CD4-positive, alpha-beta memory T cell (primary cell): ENCODE data around the gene SORCS2. TPM values are rescaled to one million over a fixed set of nuclear protein-coding genes. Genes with fewer than 3 reads are reported as not detected.

ENCODE experiments used
- CTCF ChIA-PET: fragments of 350-600 bp; sonication (Branson Sonifier 250); formaldehyde crosslinking; loops from one replicate; lab custom pipeline; 2021; ENCODE audit warnings: inconsistent platforms; ENCODE audit not compliant: partially characterized antibody; lab: Charles Lee
- POLR2A ChIA-PET: fragments of 350-600 bp; sonication (Branson Sonifier 250); formaldehyde crosslinking; loops from one replicate; lab custom pipeline; 2021; ENCODE audit not compliant: partially characterized antibody; lab: Charles Lee
- DNase-seq, 5 donors: peaks; one replicate each; pipeline versions ENCODE4 v3.0.0 to v3.0.0-alpha.2; 2020 to 2022; ENCODE audit warnings: mixed read lengths in 1 of 5
- H3K27ac ChIP-seq: one replicate; pipeline ENCODE4 v1.7.0; 2013; ENCODE audit warnings: low read depth, low read length
- H3K27me3 ChIP-seq: 2 replicates; pipeline ENCODE4 v1.7.0; 2013; ENCODE audit warnings: mild to moderate bottlenecking, low read length, moderate library complexity; ENCODE audit not compliant: insufficient read depth
- H3K36me3 ChIP-seq: 2 replicates; pipeline ENCODE4 v1.7.0; 2013; ENCODE audit warnings: mild to moderate bottlenecking, low read length, moderate library complexity; ENCODE audit not compliant: insufficient read depth
- H3K4me1 ChIP-seq: 2 replicates; pipeline ENCODE4 v1.7.0; 2013; ENCODE audit warnings: mild to moderate bottlenecking, low read length, moderate library complexity; ENCODE audit not compliant: insufficient read depth
- H3K4me3 ChIP-seq, 2 donors: one replicate each; pipeline ENCODE4 v1.7.0; 2013; ENCODE audit warnings: low read length in 2 of 2, mild to moderate bottlenecking in 1 of 2
- H3K9me3 ChIP-seq, 2 donors: one replicate each; pipeline ENCODE4 v1.7.0; 2013; ENCODE audit warnings: low read length in 2 of 2, control low read depth in 1 of 2; ENCODE audit not compliant: control insufficient read depth in 1 of 2
- H3K27ac Mint-ChIP-seq, 7 donors: one replicate each; pipeline ENCODE4 v1.8.0; 2020 to 2021; ENCODE audit warnings: mixed read lengths in 7 of 7, mild to moderate bottlenecking in 6 of 7, inconsistent platforms in 3 of 7, moderate library complexity in 3 of 7
- H3K27me3 Mint-ChIP-seq, 2 donors: one replicate each; pipeline ENCODE4 v1.8.0; 2020 to 2021; ENCODE audit warnings: mixed read lengths in 2 of 2
- H3K36me3 Mint-ChIP-seq, 2 donors: one replicate each; pipeline ENCODE4 v1.8.0; 2020 to 2021; ENCODE audit warnings: mixed read lengths in 2 of 2, inconsistent platforms in 1 of 2, mild to moderate bottlenecking in 1 of 2
- H3K4me1 Mint-ChIP-seq, 4 donors: one replicate each; pipeline ENCODE4 v1.8.0; 2020 to 2021; ENCODE audit warnings: mixed read lengths in 4 of 4, mild to moderate bottlenecking in 1 of 4
- H3K4me3 Mint-ChIP-seq, 8 donors: one replicate each; pipeline ENCODE4 v1.8.0; 2020 to 2021; ENCODE audit warnings: mixed read lengths in 8 of 8, mild to moderate bottlenecking in 7 of 8, moderate library complexity in 6 of 8, inconsistent platforms in 3 of 8
- H3K9me3 Mint-ChIP-seq, 8 donors: one replicate each; pipeline ENCODE4 v1.8.0; 2020 to 2021; ENCODE audit warnings: mixed read lengths in 8 of 8, mild to moderate bottlenecking in 5 of 8, inconsistent platforms in 3 of 8, moderate library complexity in 1 of 8
- intact Hi-C: fragments of 100-400 bp; cut with micrococcal nuclease; formaldehyde crosslinking; loops from one replicate; pipeline ENCODE4 v1.15.1; 2023
- polyA plus RNA-seq, 2 donors: library from polyadenylated mRNA; unstranded; fragments of 300-500 nt; fragmentation: Illumina TruSeq; gene quantifications; one replicate each; pipeline ENCODE4 v1.2.3, GENCODE V29; 2021
- total RNA-seq, 2 experiments: library from RNA; stranded (reverse); gene quantifications; one replicate each; pipeline ENCODE4 v1.2.3, GENCODE V29; 2021

Gene SORCS2
- total and polyA plus RNA-seq, 4 experiments from 2014 or later: not detected

- CTCF ChIA-PET: no interaction called here
These were observed 278.3 kb downstream of the SORCS2 start for GRCh38 chr4:7470522-7471128.

GRCh38 chr4:7472442-7473013, 280.2 kb downstream of the SORCS2 start:
- Mint-ChIP-seq H3K4me3 (no peak overlapping the region), H3K27me3 (peaks cover 8 to 25% of the 10 kb centered on the region in 2 donors), H3K9me3 (peaks cover 0 to 3% (median 0%) of the 10 kb centered on the region in 8 donors), H3K4me1 (peaks cover 0 to 2% (median 0%) of the 10 kb centered on the region in 4 donors), H3K27ac (no peak overlapping the region), H3K36me3 (no peaks in the 10 kb centered on the region)
- Histone ChIP-seq H3K36me3 (no peaks in the 10 kb centered on the region), H3K27ac (no peak overlapping the region), H3K9me3 (no peaks in the 10 kb centered on the region), H3K4me3 (no peak overlapping the region), H3K4me1 (no peaks in the 10 kb centered on the region), H3K27me3 (no peaks in the 10 kb centered on the region)
- DNase-seq: no peak
- CTCF ChIA-PET: no interaction called here
- intact Hi-C loops: no loop called here
- POLR2A ChIA-PET: no interaction called here

More at GRCh38 chr4:7470522-7471128, 278.3 kb downstream of the SORCS2 start:
- Histone ChIP-seq H3K9me3 (no peaks in the 10 kb centered on the region), H3K4me3 (no peak overlapping the region), H3K4me1 (no peaks in the 10 kb centered on the region), H3K36me3 (no peaks in the 10 kb centered on the region), H3K27ac (no peak overlapping the region), H3K27me3 (no peaks in the 10 kb centered on the region)
- H3K9me3 Mint-ChIP-seq: peaks cover 0 to 3% (median 0%) of the 10 kb centered on the region in 8 donors
- intact Hi-C loops: no loop called here
- no peak overlapping the region for H3K4me3 Mint-ChIP-seq
- H3K27ac Mint-ChIP-seq: no peak overlapping the region
- H3K36me3 Mint-ChIP-seq: no peaks in the 10 kb centered on the region
- peaks cover 0 to 2% (median 0%) of the 10 kb centered on the region in 4 donors for H3K4me1 Mint-ChIP-seq
- no peak for DNase-seq
- POLR2A ChIA-PET: no interaction called here
- peaks cover 8 to 21% of the 10 kb centered on the region in 2 donors for H3K27me3 Mint-ChIP-seq

GRCh38 chr4:7473081-7473480, 280.7 kb downstream of the SORCS2 start:
- Mint-ChIP-seq H3K27me3 (peaks cover 8 to 23% of the 10 kb centered on the region in 2 donors), H3K4me3 (no peak overlapping the region), H3K27ac (no peak overlapping the region), H3K9me3 (peaks cover 0 to 1% (median 0%) of the 10 kb centered on the region in 8 donors), H3K36me3 (no peaks in the 10 kb centered on the region), H3K4me1 (peaks cover 0 to 2% (median 0%) of the 10 kb centered on the region in 4 donors)
- CTCF ChIA-PET: no interaction called here
- intact Hi-C loops: no loop called here
- H3K27me3 ChIP-seq: no peaks in the 10 kb centered on the region
- H3K9me3 ChIP-seq: no peaks in the 10 kb centered on the region
- H3K36me3 ChIP-seq: no peaks in the 10 kb centered on the region
- POLR2A ChIA-PET: no interaction called here
- H3K27ac ChIP-seq: no peak overlapping the region
- no peaks in the 10 kb centered on the region for H3K4me1 ChIP-seq
- no peak for DNase-seq
- no peak overlapping the region for H3K4me3 ChIP-seq

GRCh38 chr4:7474320-7474719, 282.0 kb downstream of the SORCS2 start:
- Mint-ChIP-seq H3K27me3 (peaks cover 7 to 25% of the 10 kb centered on the region in 2 donors), H3K36me3 (no peaks in the 10 kb centered on the region), H3K27ac (no peak overlapping the region), H3K4me3 (no peak overlapping the region), H3K4me1 (no peaks in the 10 kb centered on the region), H3K9me3 (no peaks in the 10 kb centered on the region)
- no peaks in the 10 kb centered on the region for H3K9me3 ChIP-seq
- H3K4me1 ChIP-seq: no peaks in the 10 kb centered on the region
- POLR2A ChIA-PET: no interaction called here
- H3K27me3 ChIP-seq: no peaks in the 10 kb centered on the region
- intact Hi-C loops: no loop called here
- no peaks in the 10 kb centered on the region for H3K36me3 ChIP-seq
- H3K4me3 ChIP-seq: no peak overlapping the region
- CTCF ChIA-PET: no interaction called here
- DNase-seq: no peak
- no peak overlapping the region for H3K27ac ChIP-seq

GRCh38 chr4:7475207-7475606, 282.9 kb downstream of the SORCS2 start:
- Mint-ChIP-seq H3K4me3 (no peak overlapping the region), H3K27ac (peak overlapping the region in 1 of 7 donors; percentile 68)
- POLR2A ChIA-PET: no interaction called here

GRCh38 chr4:7476820-7477219, 284.5 kb downstream of the SORCS2 start:
- Mint-ChIP-seq H3K27me3 (peaks cover 7 to 16% of the 10 kb centered on the region in 2 donors), H3K36me3 (no peaks in the 10 kb centered on the region), H3K4me3 (no peak overlapping the region), H3K4me1 (no peaks in the 10 kb centered on the region), H3K27ac (no peak overlapping the region), H3K9me3 (peaks cover 0 to 1% (median 0%) of the 10 kb centered on the region in 8 donors)
- Histone ChIP-seq H3K27ac (no peak overlapping the region), H3K9me3 (no peaks in the 10 kb centered on the region), H3K4me1 (no peaks in the 10 kb centered on the region), H3K27me3 (no peaks in the 10 kb centered on the region), H3K4me3 (no peak overlapping the region), H3K36me3 (no peaks in the 10 kb centered on the region)
- CTCF ChIA-PET: no interaction called here
- no peak for DNase-seq
- POLR2A ChIA-PET: no interaction called here
- intact Hi-C loops: no loop called here

More at GRCh38 chr4:7475207-7475606, 282.9 kb downstream of the SORCS2 start:
- Mint-ChIP-seq H3K36me3 (no peaks in the 10 kb centered on the region), H3K4me1 (no peaks in the 10 kb centered on the region), H3K27me3 (peaks cover 7 to 23% of the 10 kb centered on the region in 2 donors), H3K9me3 (peaks cover 0 to 1% (median 0%) of the 10 kb centered on the region in 8 donors)
- no peak for DNase-seq
- intact Hi-C loops: no loop called here
- CTCF ChIA-PET: no interaction called here
- no peaks in the 10 kb centered on the region for H3K4me1 ChIP-seq
- H3K27me3 ChIP-seq: no peaks in the 10 kb centered on the region
- no peaks in the 10 kb centered on the region for H3K9me3 ChIP-seq
- no peaks in the 10 kb centered on the region for H3K36me3 ChIP-seq
- no peak overlapping the region for H3K27ac ChIP-seq
- H3K4me3 ChIP-seq: no peak overlapping the region

GRCh38 chr4:7477695-7478094, 285.4 kb downstream of the SORCS2 start:
- CTCF ChIA-PET: no interaction called here

More at GRCh38 chr4:7477695-7478094, 285.4 kb downstream of the SORCS2 start:
- Histone ChIP-seq H3K9me3 (no peaks in the 10 kb centered on the region), H3K27ac (no peak overlapping the region), H3K27me3 (no peaks in the 10 kb centered on the region), H3K4me1 (no peaks in the 10 kb centered on the region), H3K36me3 (no peaks in the 10 kb centered on the region), H3K4me3 (no peak overlapping the region)
- Mint-ChIP-seq H3K4me3 (no peak overlapping the region), H3K9me3 (peaks cover 0 to 1% (median 0%) of the 10 kb centered on the region in 8 donors), H3K36me3 (no peaks in the 10 kb centered on the region), H3K4me1 (no peaks in the 10 kb centered on the region), H3K27ac (no peak overlapping the region), H3K27me3 (peaks cover 2 to 10% of the 10 kb centered on the region in 2 donors)
- no peak for DNase-seq
- intact Hi-C loops: no loop called here
- POLR2A ChIA-PET: no interaction called here
